Ureter (tissue), 1 donor: ENCODE results near the gene GSN. TPM values are rescaled to one million over a fixed set of nuclear protein-coding genes. Genes with fewer than 3 reads are reported as not detected.
A peak's percentile ranks its signal among the peaks of the same experiment; 100 is the strongest.

Source experiments
- DNase-seq: peaks from one replicate; pipeline ENCODE4 v3.0.0-alpha.2; 2020; ENCODE audit warnings: low spot score
- total RNA-seq: library from RNA; stranded (reverse); gene quantifications from one replicate; pipeline ENCODE4 v1.2.4, GENCODE V29; 2023
- donor health status: DM: yes; HTN: yes; CAD: no.

Gene GSN
- total RNA-seq, 1 donor from 2014 or later: 510 TPM

GRCh38 chr9:121323449-121324151, 55.6 kb downstream of the GSN start:
- peak; percentile 25 for DNase-seq

GRCh38 chr9:121324316-121324715, 56.4 kb downstream of the GSN start:
- DNase-seq: peak; percentile 40

DNA sequence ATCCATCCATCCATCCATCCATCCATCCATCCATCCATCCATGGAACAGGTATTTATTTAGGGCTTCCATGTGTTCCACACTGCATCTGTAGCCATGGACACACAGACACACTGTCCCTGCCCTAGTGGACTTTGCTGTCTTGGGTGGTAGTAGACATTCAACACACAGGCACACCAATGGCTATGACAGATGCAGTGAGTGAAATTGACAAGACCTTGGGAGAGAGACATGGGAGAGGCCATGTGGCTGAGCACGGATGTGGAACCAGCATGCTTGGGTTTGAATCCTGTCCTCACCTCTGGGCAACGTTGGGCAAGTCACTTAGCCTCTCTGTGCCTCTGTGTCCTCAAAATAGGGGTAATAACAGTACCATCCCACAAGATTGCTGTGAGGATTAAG, 56.8 kb downstream of the GSN start:
- peak; percentile 3 for DNase-seq

DNA sequence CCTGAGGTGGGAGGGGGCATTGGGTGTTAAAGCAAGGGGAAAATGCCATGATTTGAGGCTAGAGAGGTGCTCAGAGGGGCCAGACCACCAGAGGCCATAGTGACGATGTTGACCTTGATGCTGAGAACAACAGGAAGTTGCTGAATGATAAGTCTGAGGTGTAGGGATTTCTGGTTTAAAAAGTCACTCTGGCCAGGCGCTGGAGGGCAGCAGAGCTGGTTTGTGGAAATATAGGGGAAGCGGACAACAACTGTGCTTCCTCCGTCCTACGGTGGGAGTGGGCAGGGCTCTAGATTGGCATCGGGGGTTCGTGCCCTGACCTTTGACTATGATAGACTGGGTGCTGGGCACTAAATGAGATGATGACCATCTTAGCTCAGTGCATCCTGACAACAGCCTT, 57.4 kb downstream of the GSN start:
- peak; percentile 41 for DNase-seq

DNA sequence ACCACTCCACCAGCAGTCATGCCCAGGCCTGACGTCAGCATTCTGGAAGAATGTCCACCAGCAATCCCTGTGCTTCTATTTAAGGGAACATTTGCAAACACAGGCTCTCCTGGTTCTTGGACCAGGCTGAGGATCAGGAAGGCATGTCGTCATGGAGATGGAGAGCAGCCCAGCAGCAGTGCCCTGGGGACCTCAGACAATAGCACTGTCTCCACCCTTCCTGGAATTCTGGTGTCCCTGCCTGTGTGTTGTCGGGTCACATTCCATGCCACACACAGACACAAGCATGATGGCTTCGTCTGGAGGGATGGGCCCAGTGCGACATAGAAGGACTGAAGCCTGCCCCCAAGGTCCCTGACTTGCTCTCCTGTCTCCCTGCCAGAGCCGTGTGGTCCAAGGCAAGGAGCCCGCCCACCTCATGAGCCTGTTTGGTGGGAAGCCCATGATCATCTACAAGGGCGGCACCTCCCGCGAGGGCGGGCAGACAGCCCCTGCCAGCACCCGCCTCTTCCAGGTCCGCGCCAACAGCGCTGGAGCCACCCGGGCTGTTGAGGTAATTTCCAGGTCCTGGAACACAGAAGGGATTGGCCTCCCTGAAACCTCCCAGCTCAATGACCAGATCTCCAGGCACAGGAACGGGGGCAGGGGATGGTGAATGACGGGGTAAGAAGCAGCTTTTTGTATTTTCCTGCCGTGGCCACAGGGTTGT, 58.3 kb downstream of the GSN start:
- peak; percentile 83 for DNase-seq

DNA sequence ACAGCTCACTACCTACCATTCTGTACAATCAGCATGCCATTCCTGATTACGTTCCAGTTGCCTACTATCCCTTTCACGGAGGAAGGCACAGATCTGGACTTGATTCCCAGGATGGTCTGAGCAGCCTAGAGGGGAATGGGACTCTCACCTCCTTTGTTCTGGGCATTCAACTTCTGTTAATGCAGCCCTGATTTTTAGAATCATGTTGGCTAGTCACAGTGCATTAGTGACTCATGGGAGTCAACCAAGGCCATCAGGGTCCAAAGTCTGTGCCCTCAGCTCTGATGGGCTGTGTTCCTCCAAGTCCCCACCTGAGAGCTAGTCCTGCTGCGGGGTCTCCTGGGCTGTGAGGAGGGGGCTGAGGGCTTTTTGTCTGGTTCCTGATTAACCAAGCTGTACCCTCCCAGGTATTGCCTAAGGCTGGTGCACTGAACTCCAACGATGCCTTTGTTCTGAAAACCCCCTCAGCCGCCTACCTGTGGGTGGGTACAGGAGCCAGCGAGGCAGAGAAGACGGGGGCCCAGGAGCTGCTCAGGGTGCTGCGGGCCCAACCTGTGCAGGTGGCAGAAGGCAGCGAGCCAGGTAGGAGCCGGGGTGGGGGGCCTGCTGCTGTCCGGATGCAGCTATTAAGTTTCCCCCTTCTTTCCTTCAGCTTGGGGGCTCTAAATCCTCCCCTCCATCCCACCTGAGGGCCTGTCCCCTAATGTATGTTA, 59.1 kb downstream of the GSN start:
- DNase-seq: no peak

- DNase-seq: peak; percentile 36
Observed at GRCh38 chr9:121328476-121328875, 60.5 kb downstream of the GSN start.

GRCh38 chr9:121328876-121329681, 61.1 kb downstream of the GSN start:
- peak; percentile 34 for DNase-seq

GRCh38 chr9:121331549-121331948, 63.6 kb downstream of the GSN start:
- no peak for DNase-seq

DNA sequence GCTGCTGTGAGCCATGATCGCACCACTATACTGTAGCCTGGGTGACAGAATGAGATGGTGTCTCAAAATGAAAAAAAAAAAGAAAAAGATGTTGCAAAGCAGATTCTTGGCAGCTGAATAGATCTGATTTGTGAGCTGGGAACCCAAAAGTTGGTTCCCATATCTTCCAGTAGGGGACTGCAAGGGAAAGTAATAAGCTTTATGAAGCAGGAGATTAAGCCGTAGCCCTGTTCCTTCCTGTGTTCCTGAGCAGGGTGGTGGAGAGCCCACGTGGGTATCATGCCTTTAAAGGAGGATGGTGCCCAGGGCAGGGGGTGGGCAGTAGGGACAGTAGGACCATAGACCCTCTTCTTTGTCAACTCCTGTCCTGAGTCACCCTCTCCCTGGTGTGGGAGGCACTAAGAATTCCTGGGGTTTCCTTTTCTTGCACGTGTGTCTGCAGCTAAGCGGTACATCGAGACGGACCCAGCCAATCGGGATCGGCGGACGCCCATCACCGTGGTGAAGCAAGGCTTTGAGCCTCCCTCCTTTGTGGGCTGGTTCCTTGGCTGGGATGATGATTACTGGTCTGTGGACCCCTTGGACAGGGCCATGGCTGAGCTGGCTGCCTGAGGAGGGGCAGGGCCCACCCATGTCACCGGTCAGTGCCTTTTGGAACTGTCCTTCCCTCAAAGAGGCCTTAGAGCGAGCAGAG, 64.2 kb downstream of the GSN start:
- peak; percentile 42 for DNase-seq

GRCh38 chr9:121333950-121334773, 66.2 kb downstream of the GSN start:
- DNase-seq: peak; percentile 26

GRCh38 chr9:121336665-121337064, 68.7 kb downstream of the GSN start:
- no peak for DNase-seq

- DNase-seq: no peak
Observed at GRCh38 chr9:121339437-121339836, 71.5 kb downstream of the GSN start.

GRCh38 chr9:121340676-121341392, 72.9 kb downstream of the GSN start:
- no peak for DNase-seq

DNA sequence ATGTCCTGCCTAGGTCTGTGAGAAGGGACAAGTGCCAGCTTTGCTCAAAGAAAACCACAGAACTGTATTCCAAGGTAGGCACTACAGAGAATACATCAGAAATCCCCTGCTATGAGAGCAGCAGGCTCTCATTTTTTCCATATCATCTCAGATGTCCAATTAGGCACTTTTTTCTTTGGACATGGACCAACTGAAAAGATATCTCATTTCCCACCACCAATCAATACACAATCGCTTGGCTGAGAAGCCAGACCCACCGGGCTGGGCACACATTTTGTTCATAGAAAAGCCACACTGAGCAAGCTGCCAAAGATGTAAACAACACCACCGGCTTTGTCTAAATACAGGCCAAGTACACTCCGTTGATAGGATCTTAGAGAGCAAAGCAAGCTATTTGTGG, 76.2 kb downstream of the GSN start:
- no peak for DNase-seq

- DNase-seq: no peak
Observed at GRCh38 chr9:121345070-121345469, 77.1 kb downstream of the GSN start.

- no peak for DNase-seq
Observed at GRCh38 chr9:121348221-121348620, 80.3 kb downstream of the GSN start.

- no peak for DNase-seq
Observed at GRCh38 chr9:121349009-121349408, 81.0 kb downstream of the GSN start.

- no peak for DNase-seq
Observed at GRCh38 chr9:121350036-121350435, 82.1 kb downstream of the GSN start.
